Endothelial cell of umbilical vein (primary cell): Measurements from ENCODE around the gene FLVCR2. TPM values are rescaled to one million over a fixed set of nuclear protein-coding genes. Genes with fewer than 3 reads are reported as not detected.

Experiments
- BruUV-seq: library from RNA; stranded (reverse); fragments of 400-500 nt; replicated peaks from 2 replicates; lab custom pipeline; 2021; lab: Mats Ljungman, UMichigan
- CTCF ChIA-PET: fragments of 300-600, 350-600 bp; sonication (Branson Sonifier 250); formaldehyde crosslinking; loops from one replicate; lab custom pipeline; 2021; ENCODE audit warnings: antibody characterized with exemption, inconsistent platforms; lab: Charles Lee
- POLR2A ChIA-PET: fragments of 300-600, 350-600 bp; sonication (Branson Sonifier 250); formaldehyde crosslinking; loops from one replicate; lab custom pipeline; 2021; ENCODE audit warnings: antibody characterized with exemption, inconsistent platforms; lab: Charles Lee
- DNase-seq: peaks from one replicate; pipeline ENCODE4 v3.0.0-alpha.2; 2011; ENCODE audit warnings: low read depth, low spot score
- FAIRE-seq: peaks from 2 replicates; lab custom pipeline; 2011; peaks lifted over from hg19 to GRCh38; lab: Jason Lieb, UNC
- H2AFZ ChIP-seq: 2 replicates; pipeline ENCODE4 v1.6.0; 2012; ENCODE audit warnings: low read depth, low read length, control low read depth, inconsistent platforms
- H3K27ac ChIP-seq: 2 replicates; pipeline ENCODE4 v1.5.1; 2011; ENCODE audit warnings: low read depth, mild to moderate bottlenecking, control low read depth, low read length, moderate library complexity; ENCODE audit not compliant: insufficient read depth
- H3K27me3 ChIP-seq, 2 experiments: 2 replicates each; pipeline versions ENCODE4 v1.6.0 to v1.6.1; 2011; ENCODE audit warnings: low read length in 2 of 2, mixed read lengths in 1 of 2; ENCODE audit not compliant: control insufficient read depth in 2 of 2, insufficient read depth in 2 of 2
- H3K36me3 ChIP-seq, 2 experiments: 2 replicates in 1 of 2; 3 replicates in 1 of 2; pipeline ENCODE4 v1.5.1; 2011; ENCODE audit warnings: low read length in 2 of 2, mild to moderate bottlenecking in 1 of 2, moderate library complexity in 1 of 2; ENCODE audit not compliant: control insufficient read depth in 2 of 2, insufficient read depth in 2 of 2; ENCODE audit errors: extremely low read depth in 1 of 2
- H3K4me1 ChIP-seq: 3 replicates; pipeline ENCODE4 v1.5.1; 2011; ENCODE audit warnings: mild to moderate bottlenecking, low read length; ENCODE audit not compliant: control insufficient read depth, insufficient read depth; ENCODE audit errors: extremely low read depth
- H3K4me2 ChIP-seq: 2 replicates; pipeline ENCODE4 v1.6.1; 2011; ENCODE audit warnings: low read length, control low read depth, mixed read lengths; ENCODE audit not compliant: insufficient read depth
- H3K4me3 ChIP-seq, 3 experiments: fragments of 200-600 bp in 1 of 3; sonication (generic), shearing (Covaris generic) in 1 of 3; replicated peaks in 1 of 3; 2 replicates each; pipeline ENCODE4 v1.5.1; 2011 to 2016; ENCODE audit warnings: control low read depth in 3 of 3, low read length in 3 of 3, mild to moderate bottlenecking in 2 of 3, inconsistent platforms in 1 of 3, low read depth in 1 of 3, moderate library complexity in 1 of 3; ENCODE audit not compliant: insufficient read depth in 1 of 3
- H3K79me2 ChIP-seq: 2 replicates; pipeline ENCODE4 v1.6.0; 2012; ENCODE audit warnings: low read length, inconsistent platforms; ENCODE audit not compliant: control insufficient read depth, insufficient read depth
- H3K9ac ChIP-seq: replicated peaks from 2 replicates; pipeline ENCODE3; 2011; ENCODE audit warnings: low read length, control low read depth; ENCODE audit not compliant: insufficient read depth; ENCODE audit errors: extremely low read depth
- H3K9me1 ChIP-seq: replicated peaks from 3 replicates; pipeline ENCODE4 v1.6.0; 2011; ENCODE audit warnings: mild to moderate bottlenecking, low read length; ENCODE audit not compliant: control insufficient read depth, insufficient read depth; ENCODE audit errors: extremely low read depth
- H3K9me3 ChIP-seq: replicated peaks from 2 replicates; pipeline ENCODE4 v1.5.1; 2012; ENCODE audit warnings: low read length, inconsistent platforms; ENCODE audit not compliant: control insufficient read depth, insufficient read depth
- H4K20me1 ChIP-seq: replicated peaks from 2 replicates; pipeline ENCODE3; 2011; ENCODE audit warnings: mild to moderate bottlenecking, low read length; ENCODE audit not compliant: control insufficient read depth, insufficient read depth; ENCODE audit errors: extremely low read depth
- EZH2 ChIP-seq: IDR thresholded peaks from 2 replicates; pipeline ENCODE4 v1.6.1; 2012; ENCODE audit warnings: borderline replicate concordance, low read depth, mild to moderate bottlenecking, moderate library complexity, low read length, inconsistent platforms; ENCODE audit not compliant: severe bottlenecking
- FOS ChIP-seq: IDR thresholded peaks from 2 replicates; pipeline ENCODE4 v1.6.1; 2011; ENCODE audit warnings: mild to moderate bottlenecking, low read length, moderate library complexity, borderline replicate concordance; ENCODE audit not compliant: insufficient read depth
- MYC ChIP-seq: IDR thresholded peaks from one replicate; pipeline ENCODE4 v1.6.1; 2011; ENCODE audit warnings: mild to moderate bottlenecking, low read depth, low read length
- POLR2A ChIP-seq: IDR thresholded peaks from 2 replicates; pipeline ENCODE4 v1.6.1; 2012; ENCODE audit warnings: low read depth, mild to moderate bottlenecking, control low read depth, low read length
- POLR2AphosphoS5 ChIP-seq: IDR thresholded peaks from 2 replicates; pipeline ENCODE4 v1.6.1; 2012; ENCODE audit warnings: low read depth, mild to moderate bottlenecking, control low read depth, low read length, moderate library complexity; ENCODE audit not compliant: insufficient read depth
- dilution Hi-C: fragments of 300-500 bp; cut with MboI; formaldehyde crosslinking; loops from one replicate; pipeline ENCODE4 v1.15.0; 2019; ENCODE audit warnings: low sequenced_read_pairs; ENCODE audit not compliant: extremely low pct_ligation_motif_present
- intact Hi-C: fragments of 100-400 bp; cut with micrococcal nuclease; formaldehyde crosslinking; loops from one replicate; pipeline ENCODE4 v1.10.0; 2022
- polyA plus RNA-seq, 4 experiments: library from polyadenylated mRNA; depleted of rRNA in 3 of 4; stranded (reverse) in 3 of 4; unstranded in 1 of 4; fragments of >200 nt; gene quantifications; 2 replicates each; pipeline versions ENCODE4 v1.2.1 to v1.2.3, GENCODE V29; 2011 to 2012; ENCODE audit warnings: missing spikeins in 1 of 4
- total RNA-seq: library from RNA; stranded (reverse); gene quantifications from 2 replicates; pipeline ENCODE4 v1.2.3, GENCODE V29; 2021

The FLVCR2 gene
- total and polyA plus RNA-seq, 2 donors (not counting 3 experiments of a cell fraction or from before 2014, with no cell fraction given) = 1.4 to 4.9 TPM

DNA sequence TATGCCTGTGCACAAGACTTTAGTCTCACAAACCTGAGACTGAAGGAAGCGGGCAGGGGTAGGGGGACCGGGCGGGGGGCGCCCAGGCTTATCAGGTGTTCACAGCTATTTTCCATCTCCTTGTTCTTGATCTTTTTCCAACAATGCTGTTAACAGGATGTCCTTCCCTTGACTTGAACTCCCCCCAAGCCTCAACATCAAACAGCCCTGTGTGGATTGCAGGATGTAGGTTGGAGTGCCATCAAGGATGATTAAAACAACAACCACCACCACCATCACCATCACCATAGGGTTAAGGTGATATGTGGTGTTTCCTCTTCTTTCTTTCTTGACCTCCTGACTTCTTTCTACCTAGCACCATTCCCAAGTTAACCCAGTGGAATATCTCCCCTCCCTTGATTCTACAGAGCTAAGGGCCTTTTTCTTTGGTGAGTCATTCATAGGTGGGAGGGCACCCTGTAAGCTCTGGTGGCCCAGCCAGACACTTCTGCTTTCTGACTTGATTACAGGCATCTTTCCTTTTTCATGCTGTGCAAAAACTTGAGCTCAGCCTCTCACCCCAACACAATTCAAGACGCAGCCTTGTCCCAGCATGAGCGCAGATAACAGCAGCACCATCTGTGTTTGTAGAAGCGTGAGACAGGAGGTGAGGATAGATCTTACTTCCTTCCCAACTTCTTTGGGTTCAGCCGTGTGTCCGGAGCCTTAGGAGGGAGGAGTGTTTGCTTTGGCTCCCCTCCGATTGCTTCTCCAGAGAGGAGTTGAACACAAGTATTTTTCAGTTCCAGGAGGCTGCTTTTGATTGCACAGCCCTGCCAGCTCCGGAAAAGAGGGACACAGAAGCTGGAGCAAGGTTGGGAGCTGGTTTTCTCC lies 26.8 kb downstream of the FLVCR2 start:
- dilution Hi-C loops (no loop called here), intact Hi-C loops (loop anchor here (1.0 kb wide), 2 partner anchors 43 to 49 kb away; no protein-coding TSS in a partner anchor)
- BruUV-seq = no TSS peak
- H3K4me3 ChIP-seq = peak overlapping the region in 1 of 3 experiments; percentile 26
- no peaks in the 10 kb centered on the region for H3K79me2 ChIP-seq
- DNase-seq (peak; percentile 92), FAIRE-seq (peak; percentile 49)
- no peaks in the 10 kb centered on the region for H4K20me1 ChIP-seq
- no peak overlapping the region for H3K27ac ChIP-seq
- no peaks in the 10 kb centered on the region for H3K9me3 ChIP-seq
- H3K4me2 ChIP-seq = peak overlapping the region; percentile 36
- CTCF ChIA-PET = interaction anchor here (1.0 to 3.5 kb wide), 8 partner anchors 8 to 366 kb away, joined by 3 to 21 read pairs (median 4); partner anchors contain the start of gene FLVCR2
- no peak for TF ChIP-seq POLR2A
- no peak for TF ChIP-seq POLR2AphosphoS5
- peak; percentile 40 for TF ChIP-seq FOS
- H3K4me1 ChIP-seq = peaks cover 14% of the 10 kb centered on the region
- no peak overlapping the region for H3K9ac ChIP-seq
- no peak overlapping the region for H2AFZ ChIP-seq
- peaks cover 16 to 21% of the 10 kb centered on the region in 2 experiments for H3K27me3 ChIP-seq
- no peaks in the 10 kb centered on the region for H3K36me3 ChIP-seq
- POLR2A ChIA-PET = no interaction called here
- H3K9me1 ChIP-seq = no peaks in the 10 kb centered on the region

DNA sequence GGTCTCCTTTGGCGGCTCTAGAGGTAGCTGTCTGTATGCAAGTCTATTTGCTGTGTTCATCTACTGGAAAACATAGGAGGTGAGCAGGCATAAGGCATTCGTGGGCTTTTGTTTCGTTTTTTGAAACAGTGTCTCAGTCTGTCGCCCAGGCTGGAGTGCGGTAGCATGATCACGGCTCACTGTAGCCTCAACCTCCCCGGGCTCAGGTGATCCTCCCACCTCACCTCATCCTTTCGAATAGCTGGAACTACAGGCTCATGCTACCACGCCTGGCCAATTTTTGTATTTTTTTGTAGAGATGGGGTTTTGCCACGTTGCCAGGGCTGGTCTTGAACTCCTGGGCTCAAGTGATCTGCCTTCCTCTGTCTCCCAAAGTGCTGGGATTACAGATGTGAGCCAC lies 27.5 kb downstream of the FLVCR2 start:
- Histone ChIP-seq H3K27ac (no peak overlapping the region), H3K4me2 (peak overlapping the region; percentile 36), H4K20me1 (no peaks in the 10 kb centered on the region), H3K36me3 (no peaks in the 10 kb centered on the region), H3K79me2 (no peaks in the 10 kb centered on the region), H3K9me3 (no peaks in the 10 kb centered on the region), H3K4me1 (peaks cover 14% of the 10 kb centered on the region), H3K4me3 (peak overlapping the region in 1 of 3 experiments; percentile 26), H2AFZ (no peak overlapping the region), H3K9me1 (no peaks in the 10 kb centered on the region), H3K27me3 (peaks cover 20 to 21% of the 10 kb centered on the region in 2 experiments), H3K9ac (no peak overlapping the region)
- no TSS peak for BruUV-seq
- dilution Hi-C loops (no loop called here), intact Hi-C loops (loop anchor here (1.0 kb wide), 2 partner anchors 42 to 48 kb away; no protein-coding TSS in a partner anchor)
- CTCF ChIA-PET = interaction anchor here (1.0 to 3.5 kb wide), 7 partner anchors 9 to 367 kb away, joined by 3 to 21 read pairs (median 4); partner anchors contain the start of gene FLVCR2
- TF ChIP-seq EZH2 = no peak
- TF ChIP-seq MYC = no peak
- POLR2A ChIA-PET = no interaction called here
- no peak for DNase-seq
- no peak for FAIRE-seq
